SK-N-SH (cell line): ENCODE results near the gene BMAL2. TPM values are rescaled to one million over a fixed set of nuclear protein-coding genes. Genes with fewer than 3 reads are reported as not detected.

Experiments used
- CTCF ChIA-PET: fragments of 300-600, 350-600 bp; formaldehyde crosslinking; extraction: SDS; loops from one replicate; lab custom pipeline; 2021; lab: Yijun Ruan, JAX
- POLR2A ChIA-PET: fragments of 350-600 bp; sonication (Branson Sonifier 250); formaldehyde crosslinking; extraction: SDS; loops from one replicate; lab custom pipeline; 2020; ENCODE audit warnings: antibody characterized with exemption, inconsistent platforms; lab: Yijun Ruan, JAX
- DNase-seq: peaks from one replicate; pipeline ENCODE4 v3.0.0; 2012
- H2AFZ ChIP-seq: fragments of 200-600 bp; sonication (generic); 2 replicates; pipeline ENCODE4 v1.8.1; 2016; ENCODE audit warnings: antibody characterized with exemption, mild to moderate bottlenecking, low read depth
- H3F3A ChIP-seq: fragments of 200-600 bp; sonication (generic); replicated peaks from 2 replicates; pipeline ENCODE3; 2016; ENCODE audit warnings: antibody characterized with exemption, mild to moderate bottlenecking; ENCODE audit not compliant: insufficient read depth
- H3K27ac ChIP-seq, 2 experiments: fragments of 200-500 bp in 1 of 2; fragments of 200-600 bp in 1 of 2; sonication (Bioruptor generic) in 1 of 2; sonication (generic), shearing (Covaris generic) in 1 of 2; 2 replicates each; pipeline versions ENCODE4 v1.5.1 to v1.6.1; 2014 to 2016; ENCODE audit warnings: low read depth in 2 of 2, inconsistent platforms in 1 of 2, low read length in 1 of 2, mild to moderate bottlenecking in 1 of 2, mixed read lengths in 1 of 2
- H3K27me3 ChIP-seq: fragments of 200-600 bp; sonication (generic), shearing (Covaris generic); 2 replicates; pipeline ENCODE4 v1.6.1; 2016; ENCODE audit warnings: mixed run types; ENCODE audit not compliant: insufficient read depth
- H3K36me3 ChIP-seq, 2 experiments: fragments of 200-500 bp in 1 of 2; fragments of 200-600 bp in 1 of 2; sonication (Bioruptor generic) in 1 of 2; sonication (generic) in 1 of 2; replicated peaks in 1 of 2; 2 replicates each; pipeline versions ENCODE3 to v1.5.1; 2014 to 2016; ENCODE audit warnings: low read length in 1 of 2, mild to moderate bottlenecking in 1 of 2; ENCODE audit not compliant: insufficient read depth in 2 of 2, control insufficient read depth in 1 of 2
- H3K4me1 ChIP-seq, 2 experiments: fragments of 200-500 bp in 1 of 2; fragments of 200-600 bp in 1 of 2; sonication (Bioruptor generic) in 1 of 2; sonication (generic), shearing (Covaris generic) in 1 of 2; 2 replicates each; pipeline versions ENCODE4 v1.5.1 to v1.6.1; 2014 to 2016; ENCODE audit warnings: low read depth in 1 of 2, low read length in 1 of 2, mixed run types in 1 of 2; ENCODE audit not compliant: insufficient read depth in 2 of 2, control insufficient read depth in 1 of 2
- H3K4me2 ChIP-seq: fragments of 200-600 bp; sonication (generic), shearing (Covaris generic); 2 replicates; pipeline ENCODE4 v1.6.1; 2017; ENCODE audit warnings: mixed run types
- H3K4me3 ChIP-seq, 2 experiments: fragments of 200-500 bp in 1 of 2; fragments of 200-600 bp in 1 of 2; sonication (Bioruptor generic) in 1 of 2; sonication (generic), shearing (Covaris generic) in 1 of 2; 2 replicates each; pipeline versions ENCODE4 v1.5.1 to v1.8.1; 2014 to 2016; ENCODE audit warnings: low read depth in 2 of 2, inconsistent platforms in 1 of 2, low read length in 1 of 2, mild to moderate bottlenecking in 1 of 2, mixed read lengths in 1 of 2, moderate library complexity in 1 of 2
- H3K79me2 ChIP-seq: fragments of 200-600 bp; sonication (generic); 2 replicates; pipeline ENCODE4 v1.8.1; 2017; ENCODE audit warnings: mild to moderate bottlenecking; ENCODE audit not compliant: insufficient read depth
- H3K9ac ChIP-seq: fragments of 200-600 bp; sonication (generic); 2 replicates; pipeline ENCODE4 v1.6.1; 2017; ENCODE audit warnings: mixed run types
- H3K9me2 ChIP-seq: fragments of 200-600 bp; sonication (generic); 2 replicates; pipeline ENCODE4 v1.6.1; 2017; ENCODE audit warnings: mixed run types
- H3K9me3 ChIP-seq: fragments of 200-600 bp; sonication (generic); 2 replicates; pipeline ENCODE4 v1.6.1; 2017; ENCODE audit warnings: mixed run types, mild to moderate bottlenecking, moderate library complexity
- H4K20me1 ChIP-seq: fragments of 200-600 bp; sonication (generic); 2 replicates; pipeline ENCODE4 v1.6.1; 2017; ENCODE audit warnings: mild to moderate bottlenecking, mixed run types; ENCODE audit not compliant: insufficient read depth
- CTCF ChIP-seq: fragments of 200-600 bp; sonication (generic); IDR thresholded peaks from 2 replicates; pipeline ENCODE4 v1.6.1; 2017; ENCODE audit warnings: antibody characterized with exemption, mild to moderate bottlenecking, moderate library complexity
- ELF1 ChIP-seq: IDR thresholded peaks from 2 replicates; pipeline ENCODE4 v1.4.0; 2012
- GATA2 ChIP-seq: sonication (generic); formaldehyde crosslinking; IDR thresholded peaks from 2 replicates; pipeline ENCODE4 v1.5.0; 2020; ENCODE audit warnings: mild to moderate bottlenecking, missing genetic modification reagents
- JUND ChIP-seq: IDR thresholded peaks from 2 replicates; pipeline ENCODE4 v1.4.0; 2012
- MAX ChIP-seq: IDR thresholded peaks from 2 replicates; pipeline ENCODE4 v1.4.0; 2012; ENCODE audit warnings: low read depth
- NFIC ChIP-seq: IDR thresholded peaks from 2 replicates; pipeline ENCODE4 v1.4.0; 2012; ENCODE audit warnings: borderline replicate concordance
- RAD21 ChIP-seq: IDR thresholded peaks from 2 replicates; pipeline ENCODE4 v1.6.1; 2012; ENCODE audit warnings: mild to moderate bottlenecking, low read length
- RXRA ChIP-seq: IDR thresholded peaks from 2 replicates; pipeline ENCODE4 v1.4.0; 2012; ENCODE audit warnings: low read depth, mild to moderate bottlenecking, borderline replicate concordance
- SIN3A ChIP-seq: IDR thresholded peaks from 2 replicates; pipeline ENCODE4 v1.6.1; 2012; ENCODE audit warnings: low read depth, mild to moderate bottlenecking, low read length, moderate library complexity, borderline replicate concordance
- YY1 ChIP-seq: IDR thresholded peaks from 2 replicates; pipeline ENCODE4 v1.4.0; 2012; ENCODE audit warnings: low read depth, mild to moderate bottlenecking
- WGBS: methylation state at CpG from one replicate; pipeline ENCODE4 v1.1.6; 2017; ENCODE audit warnings: low lambda C conversion rate; 5-methylcytosine and 5-hydroxymethylcytosine counted together
- polyA plus RNA-seq, 3 experiments: library from polyadenylated mRNA; depleted of rRNA; stranded (reverse); fragments of >200 nt; gene quantifications; 2 replicates each; pipeline ENCODE4 v1.2.3, GENCODE V29; 2012
- TF ChIP-seq, protein P1 (sequence below): fragments of 150-350 bp; IDR thresholded peaks from 2 replicates; pipeline ENCODE4 v1.6.1; 2017; ENCODE audit warnings: antibody characterized with exemption, low read length, low read depth, borderline replicate concordance
- TF ChIP-seq, protein P2 (sequence below): IDR thresholded peaks from 2 replicates; pipeline ENCODE4 v1.4.0; 2012; ENCODE audit warnings: low read depth, borderline replicate concordance
- TF ChIP-seq, protein P3 (sequence below): IDR thresholded peaks from 2 replicates; pipeline ENCODE4; 2012

BMAL2 gene, protein sequence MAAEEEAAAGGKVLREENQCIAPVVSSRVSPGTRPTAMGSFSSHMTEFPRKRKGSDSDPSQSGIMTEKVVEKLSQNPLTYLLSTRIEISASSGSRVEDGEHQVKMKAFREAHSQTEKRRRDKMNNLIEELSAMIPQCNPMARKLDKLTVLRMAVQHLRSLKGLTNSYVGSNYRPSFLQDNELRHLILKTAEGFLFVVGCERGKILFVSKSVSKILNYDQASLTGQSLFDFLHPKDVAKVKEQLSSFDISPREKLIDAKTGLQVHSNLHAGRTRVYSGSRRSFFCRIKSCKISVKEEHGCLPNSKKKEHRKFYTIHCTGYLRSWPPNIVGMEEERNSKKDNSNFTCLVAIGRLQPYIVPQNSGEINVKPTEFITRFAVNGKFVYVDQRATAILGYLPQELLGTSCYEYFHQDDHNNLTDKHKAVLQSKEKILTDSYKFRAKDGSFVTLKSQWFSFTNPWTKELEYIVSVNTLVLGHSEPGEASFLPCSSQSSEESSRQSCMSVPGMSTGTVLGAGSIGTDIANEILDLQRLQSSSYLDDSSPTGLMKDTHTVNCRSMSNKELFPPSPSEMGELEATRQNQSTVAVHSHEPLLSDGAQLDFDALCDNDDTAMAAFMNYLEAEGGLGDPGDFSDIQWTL
- 6.4 and 7.2 TPM in 2 replicates for polyA plus RNA-seq (2012; rRNA removed)
- polyA plus RNA-seq (2012; cell fraction: cytosol; rRNA removed), result 10.0 and 11.4 TPM in 2 replicates
- polyA plus RNA-seq (2012; cell fraction: nucleus; rRNA removed), result 2.3 and 4.7 TPM in 2 replicates

GRCh38 chr12:27332714-27333402 lies at the start of gene BMAL2:
Gene BMAL2 (plus strand): TSS chr12:27332836. CDS start chr12:27333073, 237 bp downstream.
- H3K4me2 ChIP-seq, result peak within 1 kb of the TSS; percentile 89
- no peaks in the 10 kb centered on the region for H3K9me2 ChIP-seq
- peaks cover 34% of the 10 kb centered on the region for H3K79me2 ChIP-seq
- peaks cover 11% of the 10 kb centered on the region for H3F3A ChIP-seq
- H2AFZ ChIP-seq, result peak within 1 kb of the TSS; percentile 99
- ChIA-PET CTCF (interaction anchor here (1.2 to 2.0 kb wide), 4 partner anchors 27 to 317 kb away, joined by 3 to 7 read pairs (median 4); no protein-coding TSS in a partner anchor), POLR2A (interaction anchor here (1.0 kb wide), 1 partner anchor 311 kb away, joined by 3 read pairs; the partner anchor contains the start of gene MED21)
- peak within 1 kb of the TSS; percentile 24 to 86; a peak in 3 of 4 replicates for H3K27ac ChIP-seq
- peak within 1 kb of the TSS; percentile 75 to 87 for H3K4me3 ChIP-seq
- H3K9me3 ChIP-seq, result no peaks in the 10 kb centered on the region
- peaks cover 6 to 8% of the 10 kb centered on the region in 2 experiments; a peak in 3 of 4 replicates for H3K4me1 ChIP-seq
- peak; percentile 87 for DNase-seq
- no CpG with 5 or more reads among the region's 96 CpGs for WGBS
- peak within 1 kb of the TSS; percentile 67 for H3K9ac ChIP-seq
- no peaks in the 10 kb centered on the region for H3K36me3 ChIP-seq
- TF ChIP-seq MAX (no peak), SIN3A (no peak), RXRA (no peak), CTCF (no peak), RAD21 (no peak), YY1 (no peak), JUND (no peak), GATA2 (CRISPR knock-in tag) (no peak), ELF1 (no peak), NFIC (no peak)
- TF ChIP-seq, protein P1, sequence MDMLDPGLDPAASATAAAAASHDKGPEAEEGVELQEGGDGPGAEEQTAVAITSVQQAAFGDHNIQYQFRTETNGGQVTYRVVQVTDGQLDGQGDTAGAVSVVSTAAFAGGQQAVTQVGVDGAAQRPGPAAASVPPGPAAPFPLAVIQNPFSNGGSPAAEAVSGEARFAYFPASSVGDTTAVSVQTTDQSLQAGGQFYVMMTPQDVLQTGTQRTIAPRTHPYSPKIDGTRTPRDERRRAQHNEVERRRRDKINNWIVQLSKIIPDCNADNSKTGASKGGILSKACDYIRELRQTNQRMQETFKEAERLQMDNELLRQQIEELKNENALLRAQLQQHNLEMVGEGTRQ, result no peak
- TF ChIP-seq, protein P2, sequence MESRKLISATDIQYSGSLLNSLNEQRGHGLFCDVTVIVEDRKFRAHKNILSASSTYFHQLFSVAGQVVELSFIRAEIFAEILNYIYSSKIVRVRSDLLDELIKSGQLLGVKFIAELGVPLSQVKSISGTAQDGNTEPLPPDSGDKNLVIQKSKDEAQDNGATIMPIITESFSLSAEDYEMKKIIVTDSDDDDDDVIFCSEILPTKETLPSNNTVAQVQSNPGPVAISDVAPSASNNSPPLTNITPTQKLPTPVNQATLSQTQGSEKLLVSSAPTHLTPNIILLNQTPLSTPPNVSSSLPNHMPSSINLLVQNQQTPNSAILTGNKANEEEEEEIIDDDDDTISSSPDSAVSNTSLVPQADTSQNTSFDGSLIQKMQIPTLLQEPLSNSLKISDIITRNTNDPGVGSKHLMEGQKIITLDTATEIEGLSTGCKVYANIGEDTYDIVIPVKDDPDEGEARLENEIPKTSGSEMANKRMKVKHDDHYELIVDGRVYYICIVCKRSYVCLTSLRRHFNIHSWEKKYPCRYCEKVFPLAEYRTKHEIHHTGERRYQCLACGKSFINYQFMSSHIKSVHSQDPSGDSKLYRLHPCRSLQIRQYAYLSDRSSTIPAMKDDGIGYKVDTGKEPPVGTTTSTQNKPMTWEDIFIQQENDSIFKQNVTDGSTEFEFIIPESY, result no peak
- TF ChIP-seq, protein P3, sequence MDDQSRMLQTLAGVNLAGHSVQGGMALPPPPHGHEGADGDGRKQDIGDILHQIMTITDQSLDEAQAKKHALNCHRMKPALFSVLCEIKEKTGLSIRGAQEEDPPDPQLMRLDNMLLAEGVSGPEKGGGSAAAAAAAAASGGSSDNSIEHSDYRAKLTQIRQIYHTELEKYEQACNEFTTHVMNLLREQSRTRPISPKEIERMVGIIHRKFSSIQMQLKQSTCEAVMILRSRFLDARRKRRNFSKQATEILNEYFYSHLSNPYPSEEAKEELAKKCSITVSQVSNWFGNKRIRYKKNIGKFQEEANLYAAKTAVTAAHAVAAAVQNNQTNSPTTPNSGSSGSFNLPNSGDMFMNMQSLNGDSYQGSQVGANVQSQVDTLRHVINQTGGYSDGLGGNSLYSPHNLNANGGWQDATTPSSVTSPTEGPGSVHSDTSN, result no peak
- H4K20me1 ChIP-seq, result no peaks in the 10 kb centered on the region
- no peaks in the 10 kb centered on the region for H3K27me3 ChIP-seq
